PC-3 (cell line): Measurements from ENCODE around the gene GPR107.

Source experiments
- EZH2 ChIP-seq: fragments of 300-600 bp; sonication (generic); IDR thresholded peaks from one replicate; pipeline ENCODE4 v1.6.1; 2017; ENCODE audit warnings: antibody characterized with exemption, mild to moderate bottlenecking, low read length; ENCODE audit not compliant: unreplicated experiment
- TF ChIP-seq, protein P1 (sequence below): fragments of 300-600 bp; sonication (generic); conservative IDR thresholded peaks from 2 replicates; pipeline ENCODE4 v1.5.1; 2017; ENCODE audit warnings: antibody characterized with exemption, low read depth, mild to moderate bottlenecking, low read length

DNA sequence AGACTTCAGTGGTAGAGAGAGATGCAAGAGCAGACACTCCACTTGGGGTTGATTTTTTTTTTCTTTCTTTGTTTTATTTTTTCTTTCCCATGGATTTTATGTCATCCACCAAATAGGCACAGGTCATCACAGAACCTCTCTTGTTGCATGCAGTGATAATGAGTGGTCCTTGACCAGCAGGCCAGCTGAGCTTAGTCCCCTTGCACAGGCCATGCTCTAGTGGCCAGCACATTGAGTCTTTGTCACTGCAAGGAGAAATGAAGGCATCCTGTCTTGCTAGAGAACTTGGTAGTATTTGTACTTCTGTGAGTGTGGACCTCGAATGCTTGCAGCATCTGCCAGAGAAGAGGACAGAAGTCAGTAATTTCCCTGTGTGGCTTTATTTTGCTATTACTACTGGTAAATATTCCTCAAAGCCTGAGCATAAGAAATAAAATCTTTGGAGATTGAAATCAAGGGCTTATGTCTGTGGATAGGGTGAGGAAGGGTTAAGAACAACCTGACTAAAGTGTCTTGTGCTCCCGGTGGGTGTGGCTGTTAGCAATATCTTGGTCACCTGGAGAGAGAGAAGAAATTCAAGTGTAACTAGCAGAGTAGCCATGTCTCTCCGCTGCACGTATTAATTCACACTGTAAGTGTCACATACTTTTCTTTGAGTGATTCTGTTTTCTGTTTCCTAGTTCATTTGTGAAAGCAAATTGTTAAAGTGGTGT, 73.2 kb downstream of the GPR107 start:
- TF ChIP-seq, protein P1, sequence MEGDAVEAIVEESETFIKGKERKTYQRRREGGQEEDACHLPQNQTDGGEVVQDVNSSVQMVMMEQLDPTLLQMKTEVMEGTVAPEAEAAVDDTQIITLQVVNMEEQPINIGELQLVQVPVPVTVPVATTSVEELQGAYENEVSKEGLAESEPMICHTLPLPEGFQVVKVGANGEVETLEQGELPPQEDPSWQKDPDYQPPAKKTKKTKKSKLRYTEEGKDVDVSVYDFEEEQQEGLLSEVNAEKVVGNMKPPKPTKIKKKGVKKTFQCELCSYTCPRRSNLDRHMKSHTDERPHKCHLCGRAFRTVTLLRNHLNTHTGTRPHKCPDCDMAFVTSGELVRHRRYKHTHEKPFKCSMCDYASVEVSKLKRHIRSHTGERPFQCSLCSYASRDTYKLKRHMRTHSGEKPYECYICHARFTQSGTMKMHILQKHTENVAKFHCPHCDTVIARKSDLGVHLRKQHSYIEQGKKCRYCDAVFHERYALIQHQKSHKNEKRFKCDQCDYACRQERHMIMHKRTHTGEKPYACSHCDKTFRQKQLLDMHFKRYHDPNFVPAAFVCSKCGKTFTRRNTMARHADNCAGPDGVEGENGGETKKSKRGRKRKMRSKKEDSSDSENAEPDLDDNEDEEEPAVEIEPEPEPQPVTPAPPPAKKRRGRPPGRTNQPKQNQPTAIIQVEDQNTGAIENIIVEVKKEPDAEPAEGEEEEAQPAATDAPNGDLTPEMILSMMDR, result no peak
- no peak for TF ChIP-seq EZH2
